ENCODE results near the gene HSPB3.
"Not testable (repeated sequence)": the region's sequence is repeated elsewhere in the genome, so short reads cannot be mapped to it uniquely, and the experiment has no call there.

Gene HSPB3

GRCh38 chr5:54480296-54480695 is 24.8 kb downstream of the HSPB3 start:
- Histone ChIP-seq H3K4me3 (ENCODE audit: low read depth in 1 of 2, low read length in 1 of 2) (no peak overlapping the region), H3K9me3 (no peaks in the 10 kb centered on the region), H3K4me1 (ENCODE audit: control insufficient read depth in 1 of 2, insufficient read depth in 1 of 2, low read depth in 1 of 2, low read length in 1 of 2) (no peaks in the 10 kb centered on the region), H3K27me3 (no peaks in the 10 kb centered on the region), H3K36me3 (no peaks in the 10 kb centered on the region), H3K27ac (no peak overlapping the region)
- TF ChIP-seq CTCF (IDR thresholded peaks at IDR 0.05) = no peak

- H3K4me3 ChIP-seq (ENCODE audit: low read depth in 1 of 2, low read length in 1 of 2) = no peak overlapping the region
- H3K27me3 ChIP-seq = no peaks in the 10 kb centered on the region
- H3K9me3 ChIP-seq = no peaks in the 10 kb centered on the region
- no peaks in the 10 kb centered on the region for H3K36me3 ChIP-seq
- TF ChIP-seq CTCF (IDR thresholded peaks at IDR 0.05) = no peak
- no peaks in the 10 kb centered on the region for H3K4me1 ChIP-seq (ENCODE audit: control insufficient read depth in 1 of 2, insufficient read depth in 1 of 2, low read depth in 1 of 2, low read length in 1 of 2)
- no peak overlapping the region for H3K27ac ChIP-seq
These were observed 28.9 kb downstream of the HSPB3 start for GRCh38 chr5:54484219-54484894.

GRCh38 chr5:54485659-54486058 is 30.2 kb downstream of the HSPB3 start:
- not testable (repeated sequence) for H3K4me3 ChIP-seq (ENCODE audit: low read depth in 1 of 2, low read length in 1 of 2); H3K4me1 ChIP-seq (ENCODE audit: control insufficient read depth in 1 of 2, insufficient read depth in 1 of 2, low read depth in 1 of 2, low read length in 1 of 2)

GRCh38 chr5:54489648-54489979 is 34.1 kb downstream of the HSPB3 start:
- not testable (repeated sequence) for H3K4me3 ChIP-seq (ENCODE audit: low read depth in 1 of 2, low read length in 1 of 2)

More at GRCh38 chr5:54485659-54486058, 30.2 kb downstream of the HSPB3 start:
- not testable (repeated sequence) for H3K27me3 ChIP-seq, H3K27ac ChIP-seq, H3K9me3 ChIP-seq, H3K36me3 ChIP-seq

GRCh38 chr5:54491326-54491725 is 35.8 kb downstream of the HSPB3 start:
- H3K27me3 ChIP-seq = no peaks in the 10 kb centered on the region
- no peaks in the 10 kb centered on the region for H3K9me3 ChIP-seq
- no peak overlapping the region for H3K4me3 ChIP-seq (ENCODE audit: low read depth in 1 of 2, low read length in 1 of 2)
- H3K27ac ChIP-seq = no peak overlapping the region
- no peaks in the 10 kb centered on the region for H3K4me1 ChIP-seq (ENCODE audit: control insufficient read depth in 1 of 2, insufficient read depth in 1 of 2, low read depth in 1 of 2, low read length in 1 of 2)
- no peaks in the 10 kb centered on the region for H3K36me3 ChIP-seq
- no peak for TF ChIP-seq CTCF (IDR thresholded peaks at IDR 0.05)

More at GRCh38 chr5:54489648-54489979, 34.1 kb downstream of the HSPB3 start:
- not testable (repeated sequence) for H3K27me3 ChIP-seq; H3K36me3 ChIP-seq; H3K27ac ChIP-seq; H3K4me1 ChIP-seq (ENCODE audit: control insufficient read depth in 1 of 2, insufficient read depth in 1 of 2, low read depth in 1 of 2, low read length in 1 of 2); H3K9me3 ChIP-seq

- Histone ChIP-seq H3K27me3 (no peaks in the 10 kb centered on the region), H3K9me3 (no peaks in the 10 kb centered on the region), H3K4me1 (ENCODE audit: control insufficient read depth in 1 of 2, insufficient read depth in 1 of 2, low read depth in 1 of 2, low read length in 1 of 2) (no peaks in the 10 kb centered on the region), H3K27ac (no peak overlapping the region), H3K4me3 (ENCODE audit: low read depth in 1 of 2, low read length in 1 of 2) (no peak overlapping the region), H3K36me3 (no peaks in the 10 kb centered on the region)
- no peak for TF ChIP-seq CTCF (IDR thresholded peaks at IDR 0.05)
These were observed 36.7 kb downstream of the HSPB3 start for GRCh38 chr5:54492178-54492577.

GRCh38 chr5:54495027-54495426 is 39.5 kb downstream of the HSPB3 start:
- H3K27me3 ChIP-seq = no peaks in the 10 kb centered on the region
- TF ChIP-seq CTCF (IDR thresholded peaks at IDR 0.05) = no peak
- H3K9me3 ChIP-seq = no peaks in the 10 kb centered on the region
- H3K27ac ChIP-seq = no peak overlapping the region
- H3K4me1 ChIP-seq (ENCODE audit: control insufficient read depth in 1 of 2, insufficient read depth in 1 of 2, low read depth in 1 of 2, low read length in 1 of 2) = no peaks in the 10 kb centered on the region
- H3K36me3 ChIP-seq = no peaks in the 10 kb centered on the region
- no peak overlapping the region for H3K4me3 ChIP-seq (ENCODE audit: low read depth in 1 of 2, low read length in 1 of 2)
